ENCODE data around the gene SLC44A4. TPM values are rescaled to one million over a fixed set of nuclear protein-coding genes. Genes with fewer than 3 reads are reported as not detected.
"Not testable (repeated sequence)": the region's sequence is repeated elsewhere in the genome, so short reads cannot be mapped to it uniquely, and the experiment has no call there.

Gene SLC44A4
- total and polyA plus RNA-seq, 9 of the 15 experiments (the other 6 are each of a cell fraction or from before 2014, with no cell fraction given): 7.9 to 18.6 (median 11.2) TPM

GRCh38 chr6:31909298-31909697 lies 30.5 kb upstream of the SLC44A4 start:
- H3K27me3 ChIP-seq (ENCODE audit: control insufficient read depth in 2 of 2, insufficient read depth in 2 of 2, low read length in 2 of 2); H3K9ac ChIP-seq (ENCODE audit: insufficient read depth in 1 of 2, low read depth in 2 of 2, low read length in 2 of 2); H3K4me3 ChIP-seq; BruUV-seq (replicated peaks); H3K27ac ChIP-seq (ENCODE audit: extremely low read depth, low read depth, low read length); H3K4me2 ChIP-seq (ENCODE audit: insufficient read depth, low read length); DNase-seq (ENCODE audit: extremely low read depth in 1 of 4, low spot score in 3 of 4); H3K9me3 ChIP-seq (replicated peaks; ENCODE audit: control insufficient read depth, insufficient read depth, low read depth, low read length); H2AFZ ChIP-seq (ENCODE audit: low read depth, low read length); in situ Hi-C loops (cut with MboI); H3K79me2 ChIP-seq (ENCODE audit: control insufficient read depth, insufficient read depth, low read length); ATAC-seq; H3K36me3 ChIP-seq (ENCODE audit: control insufficient read depth, insufficient read depth, low read length); H3K9me1 ChIP-seq (ENCODE audit: control insufficient read depth, insufficient read depth, low read length); CTCF ChIA-PET (ENCODE audit: low intra/inter-chr PET ratio); FAIRE-seq; H4K20me1 ChIP-seq (replicated peaks; ENCODE audit: control insufficient read depth, insufficient read depth, low read length): not testable (repeated sequence)
- TF ChIP-seq ZNF384 (IDR thresholded peaks at IDR 0.05; ENCODE audit: low read depth, low read length) (peak; percentile 44; the same call in 1 of the 2 replicates), EGR1 (conservative IDR thresholded peaks at IDR 0.05) (peak; percentile 57)
- H3K4me1 ChIP-seq (replicated peaks in 1 of 2; ENCODE audit: control insufficient read depth in 2 of 2, insufficient read depth in 2 of 2, low read length in 2 of 2): peaks cover 17 to 23% of the 10 kb centered on the region in 2 experiments
- POLR2A ChIA-PET: interaction anchor here (0.5 to 1.7 kb wide), 5 partner anchors 9 to 60 kb away, joined by 3 to 5 read pairs (median 3); partner anchors contain the start of gene NEU1
- intact Hi-C loops (cut with micrococcal nuclease): loop anchor here (10.0 kb wide), 1 partner anchor 286 kb away; the partner anchor contains the start of genes GPSM3 and PBX2
- WGBS (ENCODE audit: insufficient coverage, low coverage, missing lambda C conversion rate): 75% methylated on average over 6 of the region's 7 CpGs

- no peak overlapping the region for H3K9ac ChIP-seq (ENCODE audit: insufficient read depth in 1 of 2, low read depth in 2 of 2, low read length in 2 of 2)
- 12% methylated on average over 4 of the region's 4 CpGs for WGBS (ENCODE audit: insufficient coverage, low coverage, missing lambda C conversion rate)
- ATAC-seq: peak; percentile 14; the same call in 1 of the 3 replicates
- DNase-seq (ENCODE audit: extremely low read depth in 1 of 4, low spot score in 3 of 4): peak in 1 of 4 experiments; percentile 26
- H3K27me3 ChIP-seq (ENCODE audit: control insufficient read depth in 2 of 2, insufficient read depth in 2 of 2, low read length in 2 of 2): no peaks in the 10 kb centered on the region
- no peaks in the 10 kb centered on the region for H3K9me3 ChIP-seq (replicated peaks; ENCODE audit: control insufficient read depth, insufficient read depth, low read depth, low read length)
- H3K36me3 ChIP-seq (ENCODE audit: control insufficient read depth, insufficient read depth, low read length): no peaks in the 10 kb centered on the region
- peak overlapping the region; percentile 40; the same call in 1 of the 2 replicates for H2AFZ ChIP-seq (ENCODE audit: low read depth, low read length)
- no peaks in the 10 kb centered on the region for H4K20me1 ChIP-seq (replicated peaks; ENCODE audit: control insufficient read depth, insufficient read depth, low read length)
- ChIA-PET POLR2A (interaction anchor here (1.2 to 1.7 kb wide), 2 partner anchors 10 to 14 kb away, joined by 4 to 5 read pairs; no protein-coding TSS in a partner anchor), CTCF (ENCODE audit: low intra/inter-chr PET ratio) (no interaction called here)
- H3K4me3 ChIP-seq: no peak overlapping the region
- intact Hi-C loops (cut with micrococcal nuclease): loop anchor here (10.0 kb wide), 1 partner anchor 286 kb away; the partner anchor contains the start of genes GPSM3 and PBX2
- in situ Hi-C loops (cut with MboI): no loop called here
- no peak for FAIRE-seq
- peaks cover 19 to 23% of the 10 kb centered on the region in 2 experiments for H3K4me1 ChIP-seq (replicated peaks in 1 of 2; ENCODE audit: control insufficient read depth in 2 of 2, insufficient read depth in 2 of 2, low read length in 2 of 2)
- H3K4me2 ChIP-seq (ENCODE audit: insufficient read depth, low read length): no peak overlapping the region
- H3K27ac ChIP-seq (ENCODE audit: extremely low read depth, low read depth, low read length): 0 out of 3 replicates have a peak overlapping the region, but pooled peaks have one; percentile 0
- peak; percentile 53 for TF ChIP-seq NFIC (IDR thresholded peaks at IDR 0.05)
- TF ChIP-seq AFF4 (CRISPR knock-in tag; IDR thresholded peaks at IDR 0.05): no peak
- TF ChIP-seq ADNP (tag; IDR thresholded peaks at IDR 0.05): peak; percentile 3; the same call in 1 of the 2 replicates
- H3K79me2 ChIP-seq (ENCODE audit: control insufficient read depth, insufficient read depth, low read length): no peaks in the 10 kb centered on the region
- BruUV-seq (replicated peaks): no TSS peak
- H3K9me1 ChIP-seq (ENCODE audit: control insufficient read depth, insufficient read depth, low read length): no peaks in the 10 kb centered on the region
Observed at GRCh38 chr6:31908791-31909190, 30.0 kb upstream of the SLC44A4 start.
